Astrocyte (in vitro differentiated cells and primary cell): ENCODE measurements around the gene FNDC3B.

Experiments
- EZH2 ChIP-seq: IDR thresholded peaks from 2 replicates; pipeline ENCODE4 v1.6.1; 2012; ENCODE audit warnings: mild to moderate bottlenecking, low read length, inconsistent platforms; ENCODE audit not compliant: insufficient read depth
- TF ChIP-seq, protein P1 (sequence below): IDR thresholded peaks from 2 replicates; pipeline ENCODE4 v1.5.1; 2011; ENCODE audit warnings: low read depth, mild to moderate bottlenecking, inconsistent platforms, low read length, moderate library complexity; ENCODE audit not compliant: insufficient read depth

DNA sequence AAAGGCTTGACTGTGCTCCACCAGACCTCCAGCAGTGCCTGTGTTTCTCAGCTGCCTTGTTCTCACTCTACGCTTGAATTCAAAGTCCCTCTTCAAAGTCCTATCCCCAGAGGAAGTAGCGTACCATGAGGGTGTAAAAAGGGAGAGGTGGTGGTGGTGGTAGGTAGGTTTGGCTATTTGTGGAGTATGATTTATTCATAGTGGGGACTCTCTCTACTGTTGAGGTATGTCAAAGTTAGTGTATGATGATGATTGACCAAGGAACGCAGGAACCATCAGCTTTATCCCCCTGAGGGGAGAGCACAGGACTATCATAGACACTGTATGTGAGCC is 271.0 kb downstream of the FNDC3B start:
- TF ChIP-seq, protein P1, sequence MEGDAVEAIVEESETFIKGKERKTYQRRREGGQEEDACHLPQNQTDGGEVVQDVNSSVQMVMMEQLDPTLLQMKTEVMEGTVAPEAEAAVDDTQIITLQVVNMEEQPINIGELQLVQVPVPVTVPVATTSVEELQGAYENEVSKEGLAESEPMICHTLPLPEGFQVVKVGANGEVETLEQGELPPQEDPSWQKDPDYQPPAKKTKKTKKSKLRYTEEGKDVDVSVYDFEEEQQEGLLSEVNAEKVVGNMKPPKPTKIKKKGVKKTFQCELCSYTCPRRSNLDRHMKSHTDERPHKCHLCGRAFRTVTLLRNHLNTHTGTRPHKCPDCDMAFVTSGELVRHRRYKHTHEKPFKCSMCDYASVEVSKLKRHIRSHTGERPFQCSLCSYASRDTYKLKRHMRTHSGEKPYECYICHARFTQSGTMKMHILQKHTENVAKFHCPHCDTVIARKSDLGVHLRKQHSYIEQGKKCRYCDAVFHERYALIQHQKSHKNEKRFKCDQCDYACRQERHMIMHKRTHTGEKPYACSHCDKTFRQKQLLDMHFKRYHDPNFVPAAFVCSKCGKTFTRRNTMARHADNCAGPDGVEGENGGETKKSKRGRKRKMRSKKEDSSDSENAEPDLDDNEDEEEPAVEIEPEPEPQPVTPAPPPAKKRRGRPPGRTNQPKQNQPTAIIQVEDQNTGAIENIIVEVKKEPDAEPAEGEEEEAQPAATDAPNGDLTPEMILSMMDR, result no peak
- TF ChIP-seq EZH2, result no peak
